GM18907 (cell line): ENCODE results near the gene ATOH8.

ENCODE experiments used
- ATAC-seq: cut with Tn5 transposase; IDR thresholded peaks from one replicate; pipeline ENCODE4 v1.9.1; 2021; ENCODE audit warnings: mild to moderate bottlenecking, moderate library complexity; ENCODE audit not compliant: unreplicated experiment

Gene ATOH8

GRCh38 chr2:85785027-85785822 lies 31.4 kb downstream of the ATOH8 start:
- ATAC-seq = no peak

- ATAC-seq = no peak
Measured at GRCh38 chr2:85785871-85786270, 32.1 kb downstream of the ATOH8 start.

DNA sequence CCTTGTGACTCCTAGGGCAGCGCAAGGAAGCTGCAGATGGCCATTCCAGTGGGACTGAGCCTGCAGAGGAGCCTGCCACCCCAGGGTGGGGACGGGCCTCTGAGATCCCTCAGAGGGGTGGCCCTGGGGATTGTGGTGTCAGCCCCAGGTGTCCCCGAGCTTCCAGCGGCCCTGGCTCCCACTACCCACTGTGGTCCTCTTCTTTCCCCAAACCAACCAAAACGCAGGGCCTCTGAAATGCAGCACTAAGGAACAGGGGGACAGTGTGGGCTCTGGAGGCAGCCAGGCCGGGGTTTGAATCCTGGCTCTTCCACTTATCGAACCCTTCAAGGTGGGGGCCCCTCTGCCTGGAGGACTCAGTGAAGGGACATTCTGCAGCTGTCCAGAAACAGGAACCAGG lies 32.7 kb downstream of the ATOH8 start:
- no peak for ATAC-seq

GRCh38 chr2:85786865-85787264 lies 33.1 kb downstream of the ATOH8 start:
- no peak for ATAC-seq

DNA sequence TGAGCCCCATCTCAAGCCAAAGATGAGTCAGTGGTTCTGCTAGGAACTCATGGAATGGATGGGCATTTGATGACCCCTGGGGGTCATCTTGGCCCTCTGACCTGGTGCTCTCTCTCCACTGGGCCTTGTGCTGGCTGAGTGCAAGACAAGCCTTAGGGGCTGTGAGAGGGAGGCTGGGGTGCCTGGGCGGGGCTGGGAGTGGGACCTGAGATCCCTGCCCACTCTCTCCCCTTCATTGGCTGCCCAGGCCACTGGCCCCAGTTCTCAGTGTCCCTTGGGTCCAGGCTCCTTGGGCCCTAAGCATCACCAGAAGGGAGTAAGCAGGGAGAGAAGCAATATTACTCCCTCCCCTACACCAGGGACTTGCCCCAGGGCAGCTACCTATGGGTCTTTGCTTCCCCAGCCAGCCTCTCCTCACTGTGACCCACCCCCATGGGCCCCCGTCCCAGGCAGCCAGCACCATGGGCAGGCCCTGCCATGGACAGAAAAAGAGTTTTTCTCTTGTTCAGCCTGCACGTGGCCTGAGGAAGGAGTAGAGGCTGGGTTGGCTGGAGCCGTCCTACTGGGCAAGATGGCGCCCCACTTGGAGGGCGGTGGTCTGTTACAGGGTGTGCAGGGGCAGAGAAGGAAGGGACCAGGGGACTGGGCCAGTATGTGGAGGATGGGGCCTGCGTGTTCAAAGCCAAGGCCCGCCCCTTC lies 33.6 kb downstream of the ATOH8 start:
- no peak for ATAC-seq

DNA sequence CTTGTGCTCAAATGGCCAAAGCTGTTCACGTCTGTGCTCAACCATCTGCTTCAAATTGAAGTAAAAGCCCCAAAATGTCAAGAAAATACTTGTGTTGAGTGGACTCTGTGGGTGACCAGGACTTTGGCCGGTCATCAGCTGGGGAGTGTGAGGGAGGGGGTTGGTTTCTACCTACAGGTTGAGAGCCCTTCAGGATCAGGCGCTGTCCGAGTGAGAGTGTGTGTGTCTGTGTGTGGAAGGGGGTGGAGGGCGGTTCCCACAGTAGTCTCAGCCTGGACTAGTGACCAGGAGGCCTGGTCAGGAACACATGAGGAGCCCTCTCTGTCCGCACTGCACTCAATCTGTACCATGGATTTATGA lies 34.2 kb downstream of the ATOH8 start:
- ATAC-seq = no peak

- ATAC-seq = no peak
Measured at GRCh38 chr2:85788603-85789002, 34.8 kb downstream of the ATOH8 start.

GRCh38 chr2:85789271-85789670 lies 35.5 kb downstream of the ATOH8 start:
- no peak for ATAC-seq

- no peak for ATAC-seq
Measured at GRCh38 chr2:85790032-85790431, 36.2 kb downstream of the ATOH8 start.

DNA sequence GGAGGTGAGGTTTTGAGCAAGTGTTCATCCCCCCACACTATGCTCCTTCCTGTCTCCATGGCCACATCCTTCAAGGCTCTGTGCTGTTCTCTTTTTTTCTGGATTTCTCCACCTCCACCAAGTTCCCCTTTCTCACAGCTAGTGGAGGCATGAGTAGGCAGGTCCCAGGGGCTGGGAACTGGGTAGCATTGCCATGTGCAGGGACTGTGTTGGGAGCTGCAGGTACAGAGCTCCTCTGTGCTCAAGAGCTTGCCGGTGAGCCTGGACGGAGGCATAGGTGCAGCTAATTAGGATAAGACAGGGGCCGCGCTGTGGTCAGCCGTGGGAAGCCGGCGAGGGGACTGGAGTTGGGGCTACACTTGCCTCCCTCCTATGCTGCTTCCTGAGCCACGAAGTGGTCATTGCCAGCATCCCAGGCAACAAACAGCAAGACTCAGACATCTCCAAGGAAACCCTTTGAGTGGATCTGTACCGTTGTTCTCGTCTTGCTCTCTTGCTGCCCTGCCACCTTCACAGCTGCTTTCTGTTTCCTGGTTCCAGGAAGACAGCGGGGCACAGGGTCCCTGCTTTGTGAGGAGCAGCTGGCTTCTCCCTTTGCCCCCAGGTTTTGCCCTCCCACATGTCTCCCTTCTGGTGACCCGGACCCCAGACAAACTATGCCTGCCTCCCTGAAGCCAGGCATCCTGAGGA lies 36.9 kb downstream of the ATOH8 start:
- no peak for ATAC-seq

DNA sequence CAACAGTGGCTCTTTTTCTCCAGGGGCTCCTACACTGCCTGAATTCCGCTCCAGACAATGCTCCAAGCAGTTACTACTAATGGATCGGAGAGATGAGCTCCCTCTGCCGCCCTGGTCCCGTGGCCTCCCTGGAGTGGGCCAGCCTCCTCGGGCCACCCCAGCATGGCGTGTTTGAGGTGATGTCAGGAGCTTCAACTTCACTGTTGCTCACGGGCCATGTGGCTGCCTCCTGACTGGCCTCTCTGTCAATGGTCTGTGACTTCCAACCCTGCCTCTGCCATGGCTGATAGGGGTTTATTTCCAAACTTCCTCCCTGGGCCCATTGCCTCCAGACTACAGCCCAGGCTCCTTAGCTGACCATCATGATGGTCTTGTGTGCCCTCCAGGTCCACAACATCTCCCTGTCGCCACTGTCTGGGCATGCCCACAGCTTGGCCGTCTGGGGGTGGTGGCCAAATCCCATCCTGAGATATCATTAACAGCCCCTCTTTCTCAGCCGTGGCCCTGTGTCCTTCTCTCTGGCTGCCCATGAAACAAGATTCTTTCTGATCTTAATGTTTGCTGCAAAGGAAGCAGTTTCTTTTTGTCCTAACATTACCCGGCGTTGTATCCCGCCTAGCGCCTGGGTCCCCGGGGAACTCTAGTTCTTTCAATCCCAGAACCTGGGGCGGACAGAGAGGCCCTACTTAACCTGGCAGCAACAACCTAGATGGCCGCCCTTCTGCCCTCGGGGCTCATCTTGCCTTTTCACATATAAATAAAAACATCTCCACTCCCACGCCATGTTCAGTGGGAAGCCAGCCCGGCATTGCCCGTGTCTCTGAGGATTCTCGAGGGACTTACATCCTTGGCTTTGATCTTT lies 38.1 kb downstream of the ATOH8 start:
- ATAC-seq = no peak

DNA sequence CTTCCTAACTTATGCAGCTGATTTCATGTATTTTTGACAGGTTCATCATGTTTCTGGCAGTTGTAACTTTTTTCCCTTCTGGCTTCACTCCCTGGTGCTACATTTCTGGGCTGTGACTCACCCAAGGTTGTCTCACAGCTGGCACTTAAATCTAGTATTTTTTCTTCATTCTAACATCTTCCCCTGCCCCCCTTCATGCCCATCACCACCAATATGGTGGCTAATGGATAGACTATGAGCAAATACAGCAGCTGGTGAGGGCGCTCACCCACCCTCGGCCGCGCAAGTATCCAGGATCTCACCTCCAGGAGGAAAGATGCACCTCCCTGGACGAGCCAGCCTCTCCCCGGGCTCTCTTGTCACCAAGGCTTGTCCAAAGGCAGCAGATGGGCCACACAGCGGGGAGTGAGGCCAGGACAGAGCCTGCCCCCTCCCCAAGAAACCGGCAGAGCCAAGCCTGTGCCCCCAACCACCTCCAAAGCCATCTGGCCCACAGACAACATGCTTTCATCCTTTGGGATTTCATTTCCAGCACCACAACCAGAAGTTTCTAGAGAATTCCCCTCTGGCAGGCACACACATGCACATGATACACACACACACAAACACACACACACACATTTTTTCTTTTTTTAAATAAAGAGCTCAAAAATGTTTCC lies 39.1 kb downstream of the ATOH8 start:
- ATAC-seq = no peak

GRCh38 chr2:85793584-85793983 lies 39.8 kb downstream of the ATOH8 start:
- ATAC-seq = no peak

DNA sequence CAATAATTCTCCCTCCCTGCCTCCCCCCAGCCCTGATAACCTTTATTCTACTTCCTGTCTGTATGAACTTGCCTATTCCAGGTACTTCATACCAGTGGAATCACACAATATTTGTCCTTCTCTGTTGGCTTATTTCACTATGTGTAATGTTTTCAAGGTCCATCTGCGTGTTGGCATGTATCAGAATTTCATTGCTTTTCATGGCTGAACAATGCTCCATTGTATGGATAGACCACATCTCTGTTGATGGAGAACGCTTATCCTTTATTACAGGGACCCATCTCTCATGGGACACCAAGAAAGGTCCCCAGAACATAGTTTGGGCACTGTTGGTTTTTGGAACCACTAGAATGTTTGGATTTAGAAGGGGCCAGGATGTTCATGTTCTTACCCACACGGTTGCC lies 40.2 kb downstream of the ATOH8 start:
- ATAC-seq = no peak

DNA sequence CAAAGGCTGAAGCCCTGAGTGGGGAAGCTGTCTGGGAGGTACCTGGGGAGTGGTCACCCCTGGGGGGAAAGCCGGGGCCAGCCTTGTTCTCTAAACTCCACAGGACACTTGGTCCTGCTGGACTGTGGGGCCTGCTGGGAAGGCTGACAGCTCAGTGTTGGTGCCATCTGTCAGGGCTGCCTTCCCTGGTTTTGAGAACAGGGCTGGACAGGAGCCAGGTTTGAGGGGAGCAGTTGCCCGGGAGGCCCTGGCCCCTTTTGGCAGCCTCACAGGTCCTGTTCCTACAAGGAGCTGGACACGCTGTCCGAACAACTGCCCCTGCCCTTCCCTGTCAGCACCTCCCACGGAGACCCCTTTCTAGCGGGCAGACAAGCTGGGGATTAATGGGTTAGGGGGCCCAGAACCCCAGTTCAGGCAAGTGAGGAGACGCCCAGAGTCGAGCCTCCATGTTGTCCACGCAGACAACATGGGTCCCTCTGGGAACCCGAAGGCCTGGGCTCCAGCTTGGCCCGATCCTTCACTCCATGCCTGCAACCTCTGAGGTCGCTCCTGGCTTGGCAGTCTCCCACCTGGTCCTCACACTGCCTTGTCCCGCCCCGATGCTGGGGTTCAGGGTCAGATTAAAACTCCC lies 40.8 kb downstream of the ATOH8 start:
- no peak for ATAC-seq

GRCh38 chr2:85795331-85796045 lies 41.7 kb downstream of the ATOH8 start:
- no peak for ATAC-seq

- no peak for ATAC-seq
Measured at GRCh38 chr2:85796046-85796340, 42.2 kb downstream of the ATOH8 start.

DNA sequence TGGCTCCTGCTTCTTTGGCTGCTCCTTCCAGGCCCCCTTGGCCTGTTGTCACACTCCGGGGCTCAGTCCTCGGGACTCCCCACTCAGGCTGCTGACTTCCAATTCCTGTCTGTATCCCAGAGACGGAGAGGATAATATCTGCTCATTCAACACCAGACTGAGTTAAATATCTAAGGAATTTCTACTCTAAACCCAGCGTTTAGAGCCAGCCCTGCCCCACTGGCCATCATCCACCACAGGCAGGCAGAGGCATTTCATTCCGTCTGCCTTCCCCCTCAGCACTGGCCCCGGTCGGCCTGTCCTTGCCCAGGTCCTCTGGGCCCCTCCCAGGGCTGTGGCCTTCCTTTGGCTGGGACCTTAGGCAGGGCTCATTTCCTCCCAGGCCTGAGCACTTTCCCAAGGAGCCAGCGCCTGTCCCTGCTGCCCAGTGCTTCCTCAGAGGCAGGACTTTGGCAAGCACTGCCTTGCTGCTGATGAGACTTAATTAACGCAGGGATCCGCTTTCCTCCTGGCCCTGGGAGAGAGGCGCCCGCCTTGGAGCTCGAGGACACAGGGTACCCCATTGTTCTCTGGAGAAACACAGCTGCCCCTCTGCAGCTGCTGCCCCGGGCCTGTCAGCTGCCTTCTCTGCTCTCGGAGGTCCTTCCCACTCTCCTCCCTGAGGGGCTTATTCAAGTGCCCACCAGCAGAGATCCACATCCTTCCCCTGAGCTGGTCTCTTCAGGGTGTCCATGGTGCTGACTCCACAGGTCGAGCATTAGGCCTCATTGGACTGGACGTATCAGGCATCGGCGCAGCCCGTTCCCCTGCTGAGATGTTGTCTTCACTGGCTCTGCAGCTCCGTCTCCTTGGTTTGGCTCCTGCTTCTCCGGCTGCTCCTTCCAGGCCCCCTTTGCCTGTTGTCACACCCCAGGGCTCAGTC lies 42.8 kb downstream of the ATOH8 start:
- ATAC-seq = no peak

GRCh38 chr2:85797263-85797660 lies 43.5 kb downstream of the ATOH8 start:
- ATAC-seq = no peak
